HG03159 (cell line): ENCODE measurements around the gene OLR1.

Source experiments
- ATAC-seq: cut with Tn5 transposase; IDR thresholded peaks from one replicate; pipeline ENCODE4 v1.9.1; 2021; ENCODE audit warnings: mild to moderate bottlenecking, moderate library complexity; ENCODE audit not compliant: unreplicated experiment

Gene OLR1

GRCh38 chr12:10154145-10154496 is 17.8 kb downstream of the OLR1 start:
- ATAC-seq: no peak

- ATAC-seq: peak; percentile 54
Observed at GRCh38 chr12:10153271-10154144, 18.4 kb downstream of the OLR1 start.

GRCh38 chr12:10151621-10152020 is 20.3 kb downstream of the OLR1 start:
- no peak for ATAC-seq

- peak; percentile 77 for ATAC-seq
Observed at GRCh38 chr12:10147714-10148403, 24.1 kb downstream of the OLR1 start.

GRCh38 chr12:10142976-10143589 is 28.8 kb downstream of the OLR1 start:
- ATAC-seq: no peak

GRCh38 chr12:10140001-10140400 is 31.9 kb downstream of the OLR1 start:
- ATAC-seq: no peak

- ATAC-seq: no peak
Observed at GRCh38 chr12:10136637-10137205, 35.2 kb downstream of the OLR1 start.

- ATAC-seq: no peak
Observed at GRCh38 chr12:10135126-10135525, 36.8 kb downstream of the OLR1 start.

- ATAC-seq: no peak
Observed at GRCh38 chr12:10132850-10133370, 39.0 kb downstream of the OLR1 start.

- ATAC-seq: no peak
Observed at GRCh38 chr12:10131111-10131690, 40.7 kb downstream of the OLR1 start.

GRCh38 chr12:10130042-10130441 is 41.9 kb downstream of the OLR1 start, which contains the start of gene CLEC7A:
Gene CLEC7A, minus strand, starts transcription at chr12:10130199. Its CDS starts 117 bp downstream, at chr12:10130082.
- ATAC-seq: peak; percentile 83

GRCh38 chr12:10128687-10129086 is 43.2 kb downstream of the OLR1 start:
- no peak for ATAC-seq

- ATAC-seq: no peak
Observed at GRCh38 chr12:10126413-10126812, 45.5 kb downstream of the OLR1 start.

GRCh38 chr12:10122689-10123088 is 49.2 kb downstream of the OLR1 start:
- ATAC-seq: no peak

GRCh38 chr12:10121278-10121677 is 50.7 kb downstream of the OLR1 start:
- no peak for ATAC-seq

- ATAC-seq: no peak
Observed at GRCh38 chr12:10119066-10119465, 52.9 kb downstream of the OLR1 start.

- no peak for ATAC-seq
Observed at GRCh38 chr12:10115890-10116289, 56.0 kb downstream of the OLR1 start.

GRCh38 chr12:10115311-10115710 is 56.6 kb downstream of the OLR1 start:
- ATAC-seq: no peak

- ATAC-seq: no peak
Observed at GRCh38 chr12:10113920-10114319, 58.0 kb downstream of the OLR1 start.

- no peak for ATAC-seq
Observed at GRCh38 chr12:10113075-10113474, 58.9 kb downstream of the OLR1 start.

GRCh38 chr12:10111451-10111850 is 60.5 kb downstream of the OLR1 start:
- no peak for ATAC-seq
